ENCODE measurements around the gene DIP2C. TPM values are rescaled to one million over a fixed set of nuclear protein-coding genes. Genes with fewer than 3 reads are reported as not detected.

The DIP2C gene
- total RNA-seq, 1 experiment from 2014 or later = 11.4 TPM

- ChIA-PET CTCF (no interaction called here), POLR2A (no interaction called here)
- H3K27ac Mint-ChIP-seq (ENCODE audit: unreplicated experiment) = no peak overlapping the region
- no peaks in the 10 kb centered on the region for H3K27me3 Mint-ChIP-seq (ENCODE audit: insufficient read depth, unreplicated experiment)
- no peak for TF ChIP-seq CTCF (IDR thresholded peaks at IDR 0.05; ENCODE audit: insufficient read depth in 1 of 2, low read depth in 1 of 2, low read length in 1 of 2, severe bottlenecking in 1 of 2, unreplicated experiment in 1 of 2)
- peaks cover 14% of the 10 kb centered on the region for H3K36me3 Mint-ChIP-seq (ENCODE audit: insufficient read depth, unreplicated experiment)
- intact Hi-C loops (cut with micrococcal nuclease; ENCODE audit: unreplicated experiment) = no loop called here
- DNase-seq = peak in 1 of 2 experiments; percentile 32
- no peaks in the 10 kb centered on the region for H3K27me3 ChIP-seq (replicated peaks; ENCODE audit: control insufficient read depth, insufficient read depth, low read length)
- no peak overlapping the region for H3K4me3 ChIP-seq (ENCODE audit: low read depth, low read length)
- H3K4me3 Mint-ChIP-seq (ENCODE audit: unreplicated experiment) = no peak overlapping the region
- no TSS peak for BruUV-seq (replicated peaks)
- H3K4me1 Mint-ChIP-seq (ENCODE audit: low read depth, unreplicated experiment) = no peaks in the 10 kb centered on the region
- H3K36me3 ChIP-seq (ENCODE audit: control insufficient read depth, insufficient read depth, low read length) = no peaks in the 10 kb centered on the region; the same call in 1 of the 2 replicates
- no peaks in the 10 kb centered on the region for H3K4me1 ChIP-seq
- H3K9me3 Mint-ChIP-seq (ENCODE audit: unreplicated experiment) = no peaks in the 10 kb centered on the region
- no peaks in the 10 kb centered on the region for H3K9me3 ChIP-seq
These were observed 269.0 kb downstream of the DIP2C start for GRCh38 chr10:420154-421121.

- no peak overlapping the region for H3K4me3 ChIP-seq (ENCODE audit: low read depth, low read length)
- BruUV-seq (replicated peaks) = no TSS peak
- H3K9me3 Mint-ChIP-seq (ENCODE audit: unreplicated experiment) = no peaks in the 10 kb centered on the region
- ChIA-PET POLR2A (no interaction called here), CTCF (no interaction called here)
- no peaks in the 10 kb centered on the region; the same call in 1 of the 2 replicates for H3K36me3 ChIP-seq (ENCODE audit: control insufficient read depth, insufficient read depth, low read length)
- no peak for TF ChIP-seq CTCF (IDR thresholded peaks at IDR 0.05; ENCODE audit: insufficient read depth in 1 of 2, low read depth in 1 of 2, low read length in 1 of 2, severe bottlenecking in 1 of 2, unreplicated experiment in 1 of 2)
- intact Hi-C loops (cut with micrococcal nuclease; ENCODE audit: unreplicated experiment) = loop anchor here (10.0 kb wide), 1 partner anchor 366 kb away; no protein-coding TSS in a partner anchor
- H3K4me3 Mint-ChIP-seq (ENCODE audit: unreplicated experiment) = no peak overlapping the region
- no peaks in the 10 kb centered on the region for H3K27me3 ChIP-seq (replicated peaks; ENCODE audit: control insufficient read depth, insufficient read depth, low read length)
- no peak overlapping the region for H3K27ac Mint-ChIP-seq (ENCODE audit: unreplicated experiment)
- H3K9me3 ChIP-seq = no peaks in the 10 kb centered on the region
- H3K4me1 Mint-ChIP-seq (ENCODE audit: low read depth, unreplicated experiment) = peaks cover 1% of the 10 kb centered on the region
- peaks cover 3% of the 10 kb centered on the region; the same call in 1 of the 2 replicates for H3K4me1 ChIP-seq
- no peaks in the 10 kb centered on the region for H3K27me3 Mint-ChIP-seq (ENCODE audit: insufficient read depth, unreplicated experiment)
- no peak for DNase-seq
- H3K36me3 Mint-ChIP-seq (ENCODE audit: insufficient read depth, unreplicated experiment) = peaks cover 14% of the 10 kb centered on the region
These were observed 270.6 kb downstream of the DIP2C start for GRCh38 chr10:418894-419293.

GRCh38 chr10:418226-418625 lies 271.2 kb downstream of the DIP2C start:
- POLR2A ChIA-PET = no interaction called here
- H3K27me3 Mint-ChIP-seq (ENCODE audit: insufficient read depth, unreplicated experiment) = no peaks in the 10 kb centered on the region

More at GRCh38 chr10:418226-418625, 271.2 kb downstream of the DIP2C start:
- Histone ChIP-seq H3K4me1 (peaks cover 9% of the 10 kb centered on the region), H3K27me3 (replicated peaks; ENCODE audit: control insufficient read depth, insufficient read depth, low read length) (no peaks in the 10 kb centered on the region), H3K9me3 (no peaks in the 10 kb centered on the region), H3K4me3 (ENCODE audit: low read depth, low read length) (no peak overlapping the region), H3K36me3 (ENCODE audit: control insufficient read depth, insufficient read depth, low read length) (no peaks in the 10 kb centered on the region; the same call in 1 of the 2 replicates)
- Mint-ChIP-seq H3K27ac (ENCODE audit: unreplicated experiment) (no peak overlapping the region), H3K4me1 (ENCODE audit: low read depth, unreplicated experiment) (peaks cover 8% of the 10 kb centered on the region), H3K9me3 (ENCODE audit: unreplicated experiment) (no peaks in the 10 kb centered on the region), H3K36me3 (ENCODE audit: insufficient read depth, unreplicated experiment) (peaks cover 19% of the 10 kb centered on the region), H3K4me3 (ENCODE audit: unreplicated experiment) (no peak overlapping the region)
- intact Hi-C loops (cut with micrococcal nuclease; ENCODE audit: unreplicated experiment) = loop anchor here (10.0 kb wide), 1 partner anchor 367 kb away; no protein-coding TSS in a partner anchor
- TF ChIP-seq CTCF (IDR thresholded peaks at IDR 0.05; ENCODE audit: insufficient read depth in 1 of 2, low read depth in 1 of 2, low read length in 1 of 2, severe bottlenecking in 1 of 2, unreplicated experiment in 1 of 2) = no peak
- CTCF ChIA-PET = no interaction called here
- BruUV-seq (replicated peaks) = no TSS peak
- no peak for DNase-seq
